Measurements from ENCODE around the gene TCAIM.
"Not testable (repeated sequence)": the region's sequence is repeated elsewhere in the genome, so short reads cannot be mapped to it uniquely, and the experiment has no call there.

Gene TCAIM

DNA sequence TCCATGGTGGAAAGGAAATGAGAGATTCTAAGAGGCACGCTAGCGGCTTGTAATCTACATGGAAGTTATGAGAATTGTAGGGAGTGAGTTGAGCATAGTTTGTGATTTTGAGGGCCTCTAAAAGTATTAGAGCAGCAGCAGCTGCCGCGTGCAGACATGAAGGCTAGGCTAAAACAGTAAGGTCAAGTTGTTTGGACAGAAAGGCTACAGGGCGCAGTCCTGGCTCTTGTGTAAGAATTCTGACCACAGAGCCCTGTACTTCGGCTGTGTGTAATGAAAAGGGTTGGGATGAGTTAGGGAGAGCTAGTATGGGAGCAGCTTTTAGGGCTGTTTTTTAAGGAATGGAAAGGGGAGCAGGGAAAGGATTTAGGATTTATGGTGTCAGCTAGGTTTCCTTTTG, 8.0 kb downstream of the TCAIM start:
- not testable (repeated sequence) for DNase-seq (ENCODE audit: low read depth)

DNA sequence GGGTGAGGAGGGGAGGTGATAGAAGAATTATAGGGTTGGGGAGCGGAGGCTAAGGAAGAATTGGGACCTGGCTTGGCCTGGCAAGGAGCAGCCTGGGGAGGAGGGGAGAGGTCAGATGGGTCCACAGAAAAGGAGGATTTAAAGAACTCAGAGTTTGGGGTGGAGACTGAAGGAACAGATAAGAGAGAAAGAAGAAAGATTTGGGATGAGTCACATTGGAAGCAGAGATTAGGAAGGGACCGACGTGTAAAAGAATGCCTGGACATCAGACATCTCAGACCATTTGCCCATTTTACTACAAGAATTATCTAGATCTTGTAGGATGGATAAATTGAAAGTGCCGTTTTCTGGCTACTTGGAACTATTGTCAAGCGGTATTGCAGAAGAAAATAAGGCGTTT, 10.4 kb downstream of the TCAIM start:
- DNase-seq (ENCODE audit: low read depth): no peak

DNA sequence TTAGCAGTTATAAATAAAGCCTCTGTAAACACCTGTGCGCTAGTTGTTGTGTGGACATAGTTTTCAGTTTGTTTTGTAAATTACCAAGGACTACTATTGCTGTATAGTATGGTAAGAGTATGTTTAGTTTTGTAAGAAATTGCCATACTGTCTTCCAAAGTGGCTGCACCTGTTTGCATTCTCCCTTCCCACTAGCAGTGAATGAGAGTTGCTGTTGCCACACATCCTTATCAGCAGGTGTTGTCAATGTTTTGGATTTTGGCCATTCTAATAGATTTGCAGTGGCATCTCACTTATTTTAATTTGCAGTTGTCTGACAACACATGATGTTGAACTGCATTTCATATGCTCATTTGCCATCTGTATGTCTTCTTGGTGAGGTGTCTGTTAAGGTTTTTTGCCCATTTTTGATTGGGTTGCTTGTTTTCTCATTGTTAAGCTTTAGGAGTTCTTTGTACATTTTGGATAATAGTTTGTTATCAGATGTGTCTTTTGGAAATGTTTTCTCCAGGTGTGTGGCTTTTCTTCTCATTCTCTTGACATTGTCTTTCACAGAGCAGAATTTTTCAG, 14.9 kb downstream of the TCAIM start:
- no peak for DNase-seq (ENCODE audit: low read depth)

- peak; percentile 48 for DNase-seq (ENCODE audit: low read depth)
These were observed 16.9 kb downstream of the TCAIM start for GRCh38 chr3:44355362-44356033.

DNA sequence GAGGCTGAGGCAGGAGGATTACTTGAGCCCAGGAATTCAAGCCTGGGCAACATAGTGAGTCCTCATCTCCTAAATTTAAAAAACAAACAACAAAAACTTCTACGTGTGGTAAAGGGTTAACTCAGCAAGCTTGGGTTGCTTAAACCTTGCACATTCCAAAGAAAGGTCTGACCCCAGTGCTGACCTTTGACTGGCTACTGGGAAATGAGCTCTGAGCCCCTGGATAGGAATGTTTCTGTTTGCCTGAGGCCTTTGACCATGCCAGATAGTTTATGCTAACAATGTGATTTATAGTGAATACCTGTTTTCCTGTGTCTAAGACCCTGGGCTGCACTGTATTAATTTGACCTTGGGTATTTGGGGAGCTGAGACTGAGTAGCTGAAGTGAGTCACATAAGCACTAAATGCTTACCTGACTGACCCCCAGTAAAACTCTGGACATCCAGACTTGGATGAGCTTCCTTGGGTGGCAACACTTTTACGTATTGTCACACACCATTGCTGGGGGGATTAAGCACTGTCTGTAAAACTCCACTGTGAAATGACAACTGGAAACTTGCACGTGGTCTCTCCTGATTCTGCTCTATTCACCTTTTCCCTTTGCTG, 20.7 kb downstream of the TCAIM start:
- no peak for DNase-seq (ENCODE audit: low read depth)

DNA sequence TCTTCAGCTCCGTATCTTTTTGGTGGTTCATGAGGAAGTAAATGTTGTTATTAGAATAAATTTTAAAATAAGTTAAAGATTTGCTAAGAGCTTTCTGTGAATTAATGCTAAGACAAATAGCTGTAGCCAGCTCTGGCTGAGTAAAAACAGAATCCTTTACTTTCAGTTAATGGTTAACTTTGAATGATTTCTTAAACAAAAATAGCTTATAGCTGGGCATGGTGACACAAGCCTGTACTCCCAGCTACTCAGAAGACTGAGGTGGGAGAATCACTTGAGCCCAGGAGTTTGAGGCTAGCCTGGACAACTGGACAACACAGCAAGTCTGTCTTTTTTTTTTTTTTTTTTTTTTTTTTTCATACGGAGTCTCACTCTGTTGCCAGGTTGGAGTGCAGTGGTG, 25.0 kb downstream of the TCAIM start:
- DNase-seq (ENCODE audit: low read depth): no peak

DNA sequence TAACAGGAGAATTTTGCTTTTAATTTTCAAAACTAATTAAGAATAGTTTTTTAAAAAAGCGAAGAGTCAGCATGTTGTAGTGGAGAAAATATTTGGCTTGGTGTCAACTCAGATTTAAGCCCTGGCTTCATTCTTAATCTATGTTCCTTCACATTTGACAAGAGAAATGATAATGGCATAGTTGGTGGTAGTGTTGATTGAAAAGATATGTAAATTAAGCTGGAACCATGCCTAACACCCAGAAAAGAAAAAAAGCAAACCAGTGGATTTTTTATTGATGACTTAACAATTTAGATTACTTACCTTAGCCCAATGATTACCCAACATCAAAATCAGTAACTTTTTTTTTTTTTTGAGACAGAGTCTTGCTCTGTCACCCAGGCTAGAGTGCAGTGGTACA, 27.4 kb downstream of the TCAIM start:
- DNase-seq (ENCODE audit: low read depth): no peak

GRCh38 chr3:44375450-44375849, 36.9 kb downstream of the TCAIM start:
- DNase-seq (ENCODE audit: low read depth): no peak

DNA sequence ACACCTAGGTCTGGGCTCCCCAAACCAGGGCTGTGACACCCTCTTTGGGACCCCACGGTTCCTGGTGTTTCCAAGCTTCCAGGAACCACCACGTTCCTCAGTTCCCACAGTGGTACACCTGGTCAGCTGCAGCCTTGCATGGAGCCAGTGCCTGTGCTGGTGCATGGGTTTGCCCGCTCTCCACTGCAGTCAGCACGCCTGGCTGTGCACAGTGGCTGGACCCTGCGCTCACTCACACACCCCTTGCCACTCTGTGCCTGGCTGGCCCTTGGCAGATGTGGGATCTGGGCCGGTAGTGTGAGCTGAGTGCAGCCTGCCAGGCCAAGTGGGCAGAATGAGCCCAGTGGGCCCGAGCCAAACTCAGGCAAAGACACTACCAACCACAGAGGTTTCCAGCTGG, 48.8 kb downstream of the TCAIM start:
- DNase-seq (ENCODE audit: low read depth): no peak

DNA sequence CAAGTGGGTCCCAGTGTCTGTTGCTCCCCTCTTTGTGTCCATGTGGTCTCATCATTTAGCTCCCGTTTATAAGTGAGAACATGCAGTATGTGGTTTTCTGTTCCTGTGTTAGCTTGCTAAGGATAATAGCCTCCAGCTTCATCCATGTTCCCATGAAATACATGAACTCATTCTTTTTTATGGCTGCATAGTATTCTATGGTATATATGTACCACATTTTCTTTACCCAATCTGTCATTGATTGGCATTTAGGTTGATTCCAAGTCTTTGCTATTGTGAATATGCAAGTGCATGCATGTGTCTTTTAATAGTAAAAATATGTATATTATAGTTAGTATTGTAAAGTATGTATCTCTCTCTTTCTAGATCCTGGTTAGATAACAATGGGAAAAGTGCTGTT, 53.9 kb downstream of the TCAIM start:
- no peak for DNase-seq (ENCODE audit: low read depth)

DNA sequence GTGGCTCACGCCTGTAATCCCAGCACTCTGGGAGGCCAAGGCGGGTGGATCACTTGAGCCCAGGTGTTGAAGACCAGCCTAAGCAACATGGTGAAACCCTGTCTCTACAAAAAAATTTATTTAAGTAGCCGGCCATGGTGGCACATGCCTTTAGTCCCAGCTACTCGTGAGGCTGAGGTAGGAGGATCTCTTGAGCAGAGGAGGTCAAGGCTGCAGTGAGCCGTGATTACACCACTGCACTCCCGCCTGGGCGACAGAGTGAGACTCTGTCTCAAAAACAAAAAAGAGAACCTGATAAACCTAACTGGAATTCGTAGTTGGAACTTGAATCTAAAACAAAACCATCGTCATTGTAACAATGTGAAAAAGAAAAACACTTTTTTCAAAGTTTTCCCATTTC, 57.1 kb downstream of the TCAIM start:
- DNase-seq (ENCODE audit: low read depth): no peak

DNA sequence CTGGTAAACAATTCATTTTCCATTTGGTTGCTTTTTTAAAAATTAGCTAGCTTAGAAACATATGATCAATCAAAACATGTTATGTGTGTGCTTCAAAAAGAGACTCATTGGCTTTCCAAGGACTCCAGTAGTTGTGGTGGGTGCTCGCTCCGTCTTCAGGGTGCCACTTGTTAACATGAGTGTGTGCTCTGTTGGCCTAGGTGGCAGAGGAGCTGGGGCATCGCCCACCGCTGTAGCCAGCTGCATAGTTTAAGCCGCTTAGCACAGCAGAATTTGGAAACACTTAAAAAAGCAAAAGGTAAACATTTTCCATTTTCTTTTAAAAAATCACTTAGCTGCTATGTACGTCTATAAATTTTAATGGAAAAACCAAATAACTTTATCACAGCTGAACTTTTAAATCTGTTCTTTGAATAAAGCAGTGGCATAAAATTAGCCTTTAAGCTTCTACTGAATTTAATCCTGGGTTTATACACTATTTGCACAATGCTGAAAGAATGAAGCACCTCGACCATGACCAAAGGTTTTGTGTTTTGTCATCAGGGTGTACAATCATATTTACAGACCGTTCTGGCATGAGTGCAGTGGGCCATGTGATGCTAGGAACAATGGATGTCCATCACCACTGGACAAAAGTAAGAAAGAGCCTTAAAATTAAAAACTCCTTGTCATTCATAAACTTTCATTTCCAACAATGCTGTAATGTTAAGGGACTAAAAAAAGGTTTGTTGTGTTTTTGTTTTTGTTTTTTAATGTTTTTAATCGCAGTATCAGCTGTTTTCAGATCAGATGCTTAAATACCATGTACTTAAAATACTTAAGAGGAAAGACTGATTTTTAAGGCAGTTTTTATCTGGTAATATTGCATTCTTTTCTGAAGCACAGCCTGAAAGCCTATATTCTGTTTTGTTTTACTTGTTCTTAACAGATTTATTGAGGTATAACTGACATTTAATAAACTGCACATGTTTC, 57.9 kb downstream of the TCAIM start:
- no peak for DNase-seq (ENCODE audit: low read depth)

DNA sequence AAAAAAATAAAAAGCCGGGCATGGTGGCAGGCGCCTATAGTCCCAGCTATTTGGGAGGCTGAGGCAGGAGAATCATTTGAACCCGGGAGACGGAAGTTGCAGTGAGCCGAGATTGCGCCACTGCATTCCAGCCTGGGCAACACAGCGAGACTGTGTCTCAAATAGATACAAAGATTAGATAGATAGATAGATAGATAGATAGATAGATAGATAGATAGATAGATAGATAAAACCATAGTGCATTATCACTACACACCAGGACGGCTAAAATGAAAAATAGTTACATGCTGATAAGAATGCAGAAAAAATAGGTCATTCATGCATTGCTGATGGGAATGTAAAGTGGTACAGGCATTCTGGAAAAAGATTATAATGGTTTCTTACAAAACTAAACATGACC, 59.7 kb downstream of the TCAIM start:
- DNase-seq (ENCODE audit: low read depth): not testable (repeated sequence)

- DNase-seq (ENCODE audit: low read depth): no peak
These were observed 60.3 kb downstream of the TCAIM start for GRCh38 chr3:44398853-44399252.

DNA sequence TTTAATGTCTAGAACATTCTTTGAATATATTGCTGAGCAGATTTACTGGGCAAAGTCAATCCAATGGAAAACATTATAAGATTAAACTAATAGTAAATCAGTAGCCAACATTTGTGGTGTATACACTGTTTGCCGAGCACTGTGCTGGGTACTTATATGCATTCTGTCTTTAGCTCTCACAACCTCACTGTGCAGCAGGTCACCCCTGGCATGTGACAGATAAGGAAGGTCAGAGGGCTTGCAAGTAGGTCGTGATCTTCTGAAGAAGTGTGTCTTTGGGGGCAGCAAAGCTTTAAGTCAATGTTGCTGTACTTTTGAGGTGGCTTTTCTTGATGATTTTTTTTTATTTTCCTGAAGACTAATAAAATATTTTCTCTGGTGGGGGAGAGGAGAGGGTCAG, 62.2 kb downstream of the TCAIM start:
- no peak for DNase-seq (ENCODE audit: low read depth)

GRCh38 chr3:44402548-44402947, 64.0 kb downstream of the TCAIM start:
- DNase-seq (ENCODE audit: low read depth): no peak

GRCh38 chr3:44409640-44410410, 71.3 kb downstream of the TCAIM start:
- DNase-seq (ENCODE audit: low read depth): no peak

- DNase-seq (ENCODE audit: low read depth): no peak
These were observed 72.6 kb downstream of the TCAIM start for GRCh38 chr3:44411031-44411645.

DNA sequence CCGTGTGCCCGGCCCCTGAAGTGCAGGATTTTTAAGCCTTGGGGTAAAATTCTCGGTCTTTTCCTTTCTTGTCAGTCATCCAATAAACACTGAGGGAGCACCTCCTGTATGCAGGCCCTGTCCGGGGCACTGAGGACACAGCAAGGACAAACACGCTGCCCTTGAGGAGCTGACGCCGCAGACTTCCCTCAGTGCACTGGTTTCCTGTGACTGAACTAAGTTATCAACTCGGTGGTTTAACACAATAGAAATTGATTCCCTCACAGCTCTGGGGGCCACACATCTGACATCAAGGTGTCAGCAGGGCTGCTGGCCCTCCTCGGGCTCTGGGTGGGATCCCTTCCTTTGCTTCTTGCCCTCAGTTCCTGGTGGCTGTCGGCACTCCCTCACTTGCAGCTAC, 73.8 kb downstream of the TCAIM start:
- no peak for DNase-seq (ENCODE audit: low read depth)

- no peak for DNase-seq (ENCODE audit: low read depth)
These were observed 76.0 kb downstream of the TCAIM start for GRCh38 chr3:44414517-44415090.

- DNase-seq (ENCODE audit: low read depth): no peak
These were observed 76.9 kb downstream of the TCAIM start for GRCh38 chr3:44415421-44415820.
